NCI-H2171 (cell line): ENCODE data around the gene SH3RF3.

Source experiments
- DNase-seq: peaks from one replicate; lab custom pipeline; 2025; lab: John Stamatoyannopoulos, UW

SH3RF3 gene

DNA sequence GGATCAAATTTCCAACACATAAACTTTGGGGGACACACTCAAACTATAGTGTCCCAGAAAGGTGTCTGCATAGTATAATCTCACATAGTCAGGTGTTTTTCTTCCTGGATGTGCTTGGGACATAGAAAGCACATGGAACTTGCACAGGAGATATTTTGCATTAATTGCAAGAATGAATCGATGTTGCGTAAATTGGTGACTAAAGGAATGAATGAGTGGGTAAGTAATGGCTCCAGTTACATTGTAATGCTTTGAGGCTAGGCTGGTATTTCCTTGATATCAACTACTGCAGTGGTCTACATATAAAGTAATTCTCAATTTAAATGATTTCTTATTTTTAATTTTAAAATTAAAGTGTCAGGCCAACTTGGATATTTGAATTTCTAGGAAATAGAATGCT, 53.4 kb downstream of the SH3RF3 start:
- DNase-seq, result no peak

DNA sequence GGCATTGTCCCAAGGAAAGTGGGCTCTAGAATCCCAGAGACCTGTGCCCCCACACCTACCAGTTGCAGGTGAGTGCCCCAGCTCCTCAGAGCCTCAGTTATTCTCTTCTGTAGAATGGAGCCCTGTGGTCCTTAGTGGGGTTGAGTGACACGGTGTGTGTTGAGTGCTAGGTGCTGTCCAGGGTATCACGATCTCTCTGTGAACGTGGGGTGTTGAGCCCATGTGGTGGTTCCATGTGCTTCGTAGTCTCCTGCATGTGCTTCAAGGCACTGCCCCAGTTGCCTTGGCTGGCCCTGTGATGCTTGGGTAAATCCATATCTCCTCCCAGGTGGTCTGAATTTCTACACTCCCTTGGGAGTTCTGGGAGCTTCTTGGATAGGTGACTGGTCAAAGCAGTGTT, 54.9 kb downstream of the SH3RF3 start:
- no peak for DNase-seq

DNA sequence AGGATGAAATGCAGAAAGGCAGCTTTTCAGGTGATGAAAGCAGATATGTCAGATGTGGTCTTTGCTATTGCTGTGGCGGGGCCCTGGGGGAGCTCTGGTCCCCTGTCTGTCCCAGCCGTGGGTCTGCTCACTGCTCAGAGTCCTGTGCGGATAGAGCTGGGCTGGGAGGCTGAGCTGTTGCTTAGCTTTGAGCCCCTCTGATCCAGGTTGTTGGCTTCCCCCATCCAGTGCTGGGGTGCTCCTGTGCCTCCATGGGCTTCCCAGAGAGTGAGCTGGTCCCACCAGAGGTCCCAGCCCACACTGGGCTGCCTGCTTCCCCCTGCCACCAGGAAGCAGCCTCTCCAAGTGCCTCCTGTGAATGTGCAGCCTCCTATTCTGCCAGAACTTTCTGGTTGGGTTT, 55.4 kb downstream of the SH3RF3 start:
- no peak for DNase-seq

DNA sequence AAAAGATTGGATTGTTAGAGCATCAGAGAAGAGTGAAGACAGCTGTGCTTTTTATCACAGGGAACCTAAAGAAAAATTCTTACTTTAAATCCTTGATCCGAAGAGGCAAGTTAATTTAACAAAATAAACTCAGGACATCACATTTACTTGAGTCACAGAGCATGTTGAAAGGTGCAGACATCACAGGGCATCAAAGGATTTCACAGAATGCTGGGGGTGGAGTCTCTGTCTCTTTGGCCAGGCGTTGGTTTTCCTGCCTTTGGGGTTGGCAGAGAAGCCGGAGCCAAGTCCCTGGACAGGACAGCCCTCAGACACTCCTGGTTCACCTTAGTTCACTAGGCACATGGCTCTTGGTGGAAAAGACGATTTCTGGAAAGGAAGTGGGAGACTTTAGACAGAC, 56.3 kb downstream of the SH3RF3 start:
- no peak for DNase-seq

DNA sequence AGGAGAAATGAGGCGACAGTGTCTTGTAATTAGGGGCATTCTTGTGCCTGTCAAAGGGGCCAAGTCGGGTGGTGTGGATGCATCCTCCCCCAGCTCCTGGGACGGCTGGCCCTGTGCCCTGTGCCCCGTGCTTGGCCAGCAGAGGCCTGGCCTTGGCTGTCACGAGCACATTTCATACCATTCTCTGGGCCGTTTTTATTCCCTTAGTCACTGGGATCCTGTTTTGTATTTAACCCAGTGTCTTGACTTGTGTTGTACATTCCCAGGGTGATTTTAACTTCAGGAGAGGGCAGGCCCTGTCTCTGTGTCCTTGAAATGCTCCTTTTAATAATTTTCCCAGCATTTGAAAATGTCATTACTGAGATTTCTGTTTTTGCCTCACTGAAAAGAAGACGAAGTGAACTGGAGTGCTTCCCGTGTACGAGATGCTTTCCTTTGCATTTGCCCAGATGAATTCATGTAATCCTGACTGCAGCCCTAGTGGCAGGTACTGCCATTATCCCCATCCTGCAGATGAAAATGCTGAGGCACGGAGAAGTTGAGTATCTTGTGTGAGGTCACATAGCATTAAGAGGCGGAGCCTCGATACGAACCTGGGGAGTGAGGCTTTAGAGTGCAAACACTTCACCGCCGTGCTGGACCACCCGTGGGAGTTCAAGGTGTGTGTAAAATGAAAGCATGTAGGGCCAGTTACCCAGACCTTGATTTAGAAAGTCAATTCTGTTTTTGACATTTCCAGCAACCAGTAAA, 57.0 kb downstream of the SH3RF3 start:
- no peak for DNase-seq

DNA sequence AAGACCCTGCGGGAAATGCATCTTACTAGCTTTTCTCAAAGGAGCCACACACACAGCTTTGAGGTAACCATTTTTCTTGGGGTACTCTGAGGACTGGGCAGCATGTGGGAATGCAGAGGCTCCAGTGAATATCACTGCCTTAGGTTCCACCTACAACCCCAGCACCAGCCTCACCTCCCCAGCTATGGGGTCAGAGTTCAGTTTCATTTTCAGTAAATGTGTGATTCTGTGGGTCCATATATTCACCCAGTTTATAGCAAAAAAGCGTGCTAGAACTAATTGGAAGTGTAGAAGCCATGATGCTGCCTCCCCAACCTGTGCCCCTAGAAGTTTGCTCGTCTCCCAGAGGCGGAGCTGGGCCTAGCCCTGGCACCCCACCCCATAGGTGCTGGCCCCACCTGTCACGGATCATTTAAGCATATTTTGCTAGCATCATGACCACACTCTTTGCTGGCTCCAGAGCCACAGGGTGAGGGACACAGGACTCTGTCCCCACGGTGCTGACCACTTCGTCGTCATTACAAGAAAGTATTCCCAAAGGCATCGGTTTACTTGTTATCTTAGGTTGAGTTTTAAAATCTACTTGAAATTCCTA, 57.7 kb downstream of the SH3RF3 start:
- DNase-seq, result no peak

DNA sequence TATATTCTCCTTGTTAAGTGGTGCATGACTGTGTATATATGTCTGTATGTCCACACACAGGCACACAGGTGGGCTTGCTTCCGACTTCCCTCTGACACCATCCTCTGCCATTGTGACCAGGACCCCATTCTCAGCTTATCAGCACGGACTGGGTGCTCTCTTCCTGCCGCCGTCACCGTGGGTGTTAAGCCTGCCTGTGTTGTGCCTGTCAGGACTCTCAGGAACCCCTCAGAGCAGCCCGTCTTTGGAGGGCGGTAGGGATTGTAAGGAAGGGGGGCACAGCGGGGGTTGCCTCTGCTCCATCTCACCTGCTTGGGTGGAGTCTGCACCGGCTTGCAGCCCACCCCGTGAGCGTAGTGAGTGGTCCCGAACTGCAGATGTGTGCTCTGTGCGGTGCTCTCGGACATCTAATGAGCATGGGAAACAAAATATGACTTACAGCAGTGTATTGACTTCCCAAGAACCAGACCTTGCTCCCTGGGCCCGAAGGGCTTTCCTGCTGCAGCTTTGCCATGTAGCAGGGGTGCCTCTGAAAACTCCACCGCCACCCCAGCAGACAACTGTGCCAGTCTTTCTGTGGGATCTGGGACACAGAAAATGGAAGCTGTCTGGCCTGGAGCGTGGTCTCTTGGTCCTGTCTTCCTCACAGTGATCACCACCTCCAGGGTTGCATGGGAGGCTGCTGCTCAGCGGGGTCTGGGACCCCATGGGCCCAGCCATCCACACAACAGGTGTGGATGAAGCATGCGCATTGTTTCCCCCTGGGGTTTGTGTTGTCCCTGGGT, 58.9 kb downstream of the SH3RF3 start:
- no peak for DNase-seq

DNA sequence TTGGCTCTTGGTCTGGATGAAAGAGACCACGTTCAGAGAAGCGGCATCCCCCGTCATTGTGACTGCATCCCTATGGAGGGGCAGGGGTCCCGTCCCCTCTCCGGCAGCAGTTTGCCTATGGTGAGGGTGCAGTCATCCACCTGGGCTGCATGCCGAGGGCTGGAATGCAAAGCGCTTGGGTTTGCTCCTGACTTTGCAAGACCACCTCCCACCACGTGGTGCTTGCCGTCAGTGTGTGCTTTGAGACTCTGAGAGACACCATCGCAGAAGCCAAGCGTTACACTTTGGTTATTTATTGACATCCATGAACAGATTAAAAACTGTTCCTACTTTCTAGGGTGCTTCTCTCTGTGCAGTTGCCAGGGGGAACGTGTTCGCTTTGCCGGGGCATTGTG, 59.5 kb downstream of the SH3RF3 start:
- no peak for DNase-seq

DNA sequence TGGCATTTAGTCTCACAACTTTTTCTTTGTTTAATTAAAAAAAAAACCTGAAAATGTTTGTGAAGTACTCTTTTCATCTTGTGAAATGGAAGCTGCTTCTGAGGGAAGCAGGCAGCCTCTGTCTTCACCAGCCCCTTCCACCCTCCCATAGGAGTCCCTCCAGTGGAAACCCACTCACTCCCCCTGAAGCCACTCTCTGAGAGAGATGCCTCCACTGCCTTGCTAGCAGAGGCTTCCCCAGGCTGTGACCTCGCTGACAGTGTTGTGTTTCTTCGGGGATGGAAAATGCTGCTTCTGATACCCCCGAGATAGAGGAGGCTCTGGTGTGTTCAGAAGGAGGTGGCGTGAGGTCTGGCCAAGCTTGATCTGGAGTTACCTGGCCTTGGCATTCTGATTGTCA, 59.9 kb downstream of the SH3RF3 start:
- no peak for DNase-seq

DNA sequence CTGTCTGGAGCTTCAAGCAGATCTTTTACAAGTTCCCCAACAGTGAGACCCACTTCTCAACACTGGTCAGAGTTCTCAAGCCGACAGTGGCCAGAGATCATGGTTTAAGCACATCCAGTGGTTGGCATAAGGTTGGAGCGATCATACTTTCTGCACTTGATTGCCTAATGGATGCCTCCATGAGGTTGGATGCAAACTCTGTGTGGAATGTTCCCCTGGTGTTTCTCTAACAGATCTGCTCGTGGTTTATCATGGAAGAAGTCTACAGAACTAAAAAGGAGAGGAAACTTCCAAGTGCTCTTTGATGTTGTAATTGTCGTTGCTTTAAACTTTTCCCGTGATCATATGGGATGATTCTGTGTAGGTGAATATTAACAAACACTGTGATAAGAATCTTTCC, 60.7 kb downstream of the SH3RF3 start:
- no peak for DNase-seq

DNA sequence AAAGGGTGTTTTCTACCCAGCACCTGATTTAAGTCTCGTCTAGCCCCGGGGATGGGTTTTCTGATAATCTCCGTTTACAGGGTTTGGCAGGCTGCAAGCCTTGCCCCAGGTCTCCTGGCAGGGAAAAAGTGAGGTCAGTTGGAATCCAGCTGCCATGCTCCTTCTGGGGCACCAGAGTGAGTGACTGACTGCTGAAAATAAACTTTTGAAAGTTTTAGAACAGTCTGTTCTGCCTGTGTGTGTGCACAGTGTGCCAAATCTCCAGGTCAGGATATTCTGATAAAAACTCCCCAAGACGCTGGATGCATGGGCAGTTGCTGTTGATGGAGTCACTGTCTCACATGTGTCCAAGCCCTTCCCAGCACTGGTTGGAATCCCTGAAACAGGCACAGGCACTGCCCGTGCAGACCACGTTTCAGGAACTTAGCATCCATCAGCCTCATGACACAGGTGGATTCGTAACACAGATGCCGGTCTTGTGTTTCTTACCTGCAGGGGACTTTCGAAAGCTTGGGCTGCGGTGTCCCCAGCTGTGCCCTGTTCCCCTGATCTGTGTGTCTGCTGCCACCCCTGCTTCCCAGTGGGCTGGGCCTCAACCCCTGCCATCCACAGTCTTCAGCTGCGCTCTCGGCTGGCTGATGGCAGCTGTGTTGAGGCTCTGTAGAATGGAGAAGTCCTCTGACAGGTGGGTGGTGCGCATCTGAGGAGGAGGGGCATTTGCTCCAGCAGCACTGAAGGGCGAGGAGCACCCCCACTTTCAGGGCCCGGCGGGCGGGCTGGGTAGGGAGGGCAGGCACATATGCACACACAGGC, 65.0 kb downstream of the SH3RF3 start:
- DNase-seq, result peak; percentile 32

DNA sequence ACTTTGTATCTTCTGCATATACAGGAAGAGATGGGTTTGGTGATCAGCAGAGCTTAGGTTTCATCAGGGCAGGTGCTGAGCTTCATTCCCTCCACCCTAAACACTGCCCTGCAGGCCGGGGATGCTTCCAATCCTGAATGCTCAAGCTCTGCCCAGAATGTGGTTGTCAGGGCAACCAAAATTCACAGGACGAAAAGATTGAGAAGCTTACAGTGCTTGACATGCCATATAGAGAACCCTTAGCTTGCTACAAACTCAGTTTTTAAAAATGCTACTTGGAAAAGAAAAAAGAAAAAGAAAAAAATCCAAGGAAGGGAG, 65.6 kb downstream of the SH3RF3 start:
- DNase-seq, result no peak

DNA sequence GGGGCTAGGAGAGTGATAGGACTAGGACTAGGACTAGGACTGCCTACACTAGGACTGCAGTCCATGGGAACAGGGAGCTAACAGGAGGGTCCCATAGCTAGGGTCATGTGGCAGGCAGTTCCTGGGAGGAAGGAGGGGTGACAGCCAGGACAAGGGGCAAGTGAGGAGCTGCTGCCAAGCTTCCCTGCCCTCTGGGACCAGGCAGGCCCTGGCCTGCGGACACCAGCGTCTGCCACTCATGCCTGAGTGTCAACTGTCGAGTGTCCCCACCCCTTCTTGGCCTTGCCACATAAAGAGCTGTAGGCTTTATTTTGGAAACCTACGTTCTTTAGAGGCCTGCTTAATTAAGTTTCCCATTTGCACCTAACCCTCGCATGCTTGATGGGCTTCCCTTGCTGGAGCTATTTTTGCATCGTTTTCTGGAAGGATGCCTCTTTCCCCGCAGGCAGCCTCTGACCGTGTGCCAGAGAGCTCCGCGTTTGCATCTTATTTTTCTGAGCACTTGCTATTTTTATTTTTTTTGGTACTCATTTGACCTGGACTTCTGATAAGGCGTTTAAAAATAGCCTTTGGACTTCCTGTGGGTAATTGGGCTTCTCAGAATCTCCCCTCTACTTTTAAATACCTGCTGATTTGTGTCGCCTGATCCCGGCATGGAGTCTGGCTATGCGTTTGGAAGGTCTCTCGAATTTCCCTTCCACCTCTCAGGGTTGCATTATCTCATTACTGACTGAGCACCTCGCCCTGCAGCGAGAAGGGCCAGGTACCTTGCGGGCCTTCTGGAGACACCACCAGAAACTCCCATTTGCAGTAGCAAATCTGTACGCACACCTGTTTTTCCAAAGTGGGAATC, 66.4 kb downstream of the SH3RF3 start:
- DNase-seq, result peak; percentile 16

DNA sequence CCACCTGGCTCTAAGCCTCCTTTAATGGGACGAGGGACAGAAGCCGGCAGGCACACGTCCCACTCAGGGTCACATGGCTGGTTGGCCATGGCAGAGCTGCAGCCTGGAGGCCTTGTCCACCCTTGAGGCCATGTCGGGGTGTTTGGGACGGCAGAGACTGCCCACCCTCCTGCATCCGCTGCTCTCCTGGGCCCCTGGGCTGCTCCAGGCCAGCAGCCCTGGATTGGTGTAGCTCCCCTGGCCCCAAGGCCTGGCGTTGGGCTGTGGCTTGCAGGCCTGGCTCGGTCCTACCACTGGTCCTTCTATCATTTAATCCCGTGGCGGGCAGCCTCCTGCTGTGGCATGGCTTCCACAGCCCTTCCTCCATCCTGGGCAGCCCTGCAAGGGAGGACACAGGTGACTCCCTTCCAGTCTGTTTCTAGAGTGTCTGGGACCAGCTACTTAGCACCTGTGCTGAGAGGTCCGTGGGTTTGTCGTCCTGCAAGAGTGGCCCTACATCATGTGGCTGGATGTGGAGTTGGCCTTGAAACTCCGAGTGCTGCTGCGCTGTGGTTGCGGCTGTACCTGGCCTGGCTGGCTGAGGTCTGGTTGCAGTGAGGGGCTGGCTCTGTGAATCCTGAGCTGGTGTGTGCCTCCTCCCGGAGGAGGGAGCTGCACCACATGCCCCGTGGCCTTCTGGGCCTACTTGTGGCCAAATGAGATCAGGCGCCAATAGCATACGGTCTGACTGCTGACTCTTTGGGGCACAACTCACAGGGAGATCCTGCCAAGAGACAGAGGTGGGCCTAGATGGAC, 67.3 kb downstream of the SH3RF3 start:
- DNase-seq, result no peak

DNA sequence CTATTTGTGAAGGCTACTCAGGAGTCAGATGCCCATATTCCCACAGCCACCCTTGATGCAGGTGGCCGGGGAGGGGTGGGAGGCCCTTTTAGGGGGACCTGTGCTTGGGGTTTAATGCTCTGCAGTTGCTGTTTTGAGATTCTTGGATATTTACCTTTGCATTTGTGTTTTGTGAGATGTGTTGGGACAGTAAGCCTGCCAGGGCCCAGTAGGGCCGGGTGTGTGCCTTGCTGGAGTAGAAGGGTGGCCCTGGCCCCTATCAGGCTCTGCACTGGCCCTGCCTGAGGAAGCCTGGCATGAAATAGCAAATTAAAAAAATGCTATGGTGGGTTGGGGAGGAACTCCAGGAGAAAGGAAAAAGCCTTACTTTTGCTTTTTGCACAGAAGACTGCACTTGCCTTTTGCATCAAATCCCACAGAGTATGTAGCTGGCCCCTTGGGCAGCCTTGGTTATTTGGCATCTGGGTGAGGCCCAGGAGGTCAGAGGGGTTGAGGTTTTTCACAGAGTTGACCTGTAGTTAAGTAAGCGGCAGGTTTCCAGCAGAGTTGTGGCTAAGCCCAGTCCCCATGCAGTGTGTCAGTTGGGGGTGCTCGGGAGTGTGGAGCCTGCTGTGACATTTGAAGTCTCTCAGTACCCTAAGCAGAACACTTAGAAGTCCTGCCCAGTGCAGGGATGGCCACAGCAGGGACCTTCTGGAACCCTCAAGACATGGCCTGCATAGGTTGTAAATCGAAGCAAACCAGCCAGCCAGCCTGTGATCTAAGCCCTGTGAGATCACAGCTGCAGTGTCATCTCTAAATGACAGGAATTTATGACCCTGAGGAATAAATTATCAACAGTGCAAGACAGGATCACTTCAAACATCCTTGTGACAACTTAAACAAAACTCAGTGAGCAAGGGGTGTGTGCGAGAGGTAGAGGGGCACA, 68.8 kb downstream of the SH3RF3 start:
- no peak for DNase-seq

DNA sequence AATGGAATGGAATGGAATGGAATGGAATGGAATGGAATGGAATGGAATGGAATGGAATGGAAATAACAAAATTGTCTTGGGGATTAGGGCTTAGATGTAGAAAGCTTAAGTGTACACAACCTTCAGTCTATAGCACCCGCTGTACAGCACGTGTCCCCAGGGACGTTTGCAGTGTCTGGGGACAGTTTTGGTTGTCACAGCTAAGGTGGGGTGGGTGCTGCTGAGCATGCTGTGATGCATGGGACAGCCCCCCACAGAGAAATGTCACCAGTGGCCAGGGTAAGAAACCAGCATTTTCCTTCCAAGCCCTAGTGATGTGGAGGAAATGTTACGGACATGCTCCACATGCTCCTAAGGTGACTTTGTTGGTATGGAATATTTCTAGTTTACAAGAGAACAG, 70.8 kb downstream of the SH3RF3 start:
- DNase-seq, result no peak

DNA sequence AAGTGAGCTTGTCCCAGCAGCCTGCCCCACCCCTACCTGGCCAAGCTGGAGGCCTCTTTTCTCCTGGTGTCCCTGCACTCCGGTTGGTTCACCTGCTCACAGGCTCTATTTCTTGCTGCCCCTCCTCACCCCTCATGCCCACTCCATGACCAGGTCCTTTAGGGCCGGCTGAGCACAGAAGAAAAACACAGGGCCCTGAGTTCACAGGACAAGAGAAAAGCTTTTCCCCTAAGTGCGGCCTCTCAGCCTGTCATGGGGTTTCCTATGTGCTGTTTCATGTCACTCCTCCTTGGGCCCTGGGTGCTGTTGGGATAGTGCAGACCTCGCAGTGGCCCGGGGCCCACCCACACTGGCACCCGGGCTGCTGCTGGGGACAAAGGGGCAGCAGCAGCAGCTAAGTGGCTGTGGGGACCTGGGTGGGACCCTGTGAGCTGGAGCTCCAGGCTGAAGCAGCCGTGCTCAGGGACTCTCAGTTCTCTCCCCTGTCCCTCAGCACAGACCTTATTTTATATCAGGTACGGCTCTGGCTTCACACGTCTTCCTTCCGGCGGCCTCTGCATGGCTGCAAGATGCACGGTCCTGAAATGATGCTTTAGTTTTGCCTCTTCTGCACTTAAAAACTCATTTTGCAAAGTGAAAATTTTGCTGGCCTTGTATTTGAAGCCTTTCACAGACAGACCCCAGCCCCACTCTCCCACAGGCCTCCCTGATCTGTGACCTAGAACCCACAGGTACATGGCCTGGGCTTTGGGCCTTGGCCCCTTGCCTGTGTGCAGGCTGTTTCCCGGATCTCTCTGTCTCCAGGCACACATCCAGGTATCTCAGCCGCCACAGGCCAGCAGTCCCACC, 71.8 kb downstream of the SH3RF3 start:
- DNase-seq, result no peak

DNA sequence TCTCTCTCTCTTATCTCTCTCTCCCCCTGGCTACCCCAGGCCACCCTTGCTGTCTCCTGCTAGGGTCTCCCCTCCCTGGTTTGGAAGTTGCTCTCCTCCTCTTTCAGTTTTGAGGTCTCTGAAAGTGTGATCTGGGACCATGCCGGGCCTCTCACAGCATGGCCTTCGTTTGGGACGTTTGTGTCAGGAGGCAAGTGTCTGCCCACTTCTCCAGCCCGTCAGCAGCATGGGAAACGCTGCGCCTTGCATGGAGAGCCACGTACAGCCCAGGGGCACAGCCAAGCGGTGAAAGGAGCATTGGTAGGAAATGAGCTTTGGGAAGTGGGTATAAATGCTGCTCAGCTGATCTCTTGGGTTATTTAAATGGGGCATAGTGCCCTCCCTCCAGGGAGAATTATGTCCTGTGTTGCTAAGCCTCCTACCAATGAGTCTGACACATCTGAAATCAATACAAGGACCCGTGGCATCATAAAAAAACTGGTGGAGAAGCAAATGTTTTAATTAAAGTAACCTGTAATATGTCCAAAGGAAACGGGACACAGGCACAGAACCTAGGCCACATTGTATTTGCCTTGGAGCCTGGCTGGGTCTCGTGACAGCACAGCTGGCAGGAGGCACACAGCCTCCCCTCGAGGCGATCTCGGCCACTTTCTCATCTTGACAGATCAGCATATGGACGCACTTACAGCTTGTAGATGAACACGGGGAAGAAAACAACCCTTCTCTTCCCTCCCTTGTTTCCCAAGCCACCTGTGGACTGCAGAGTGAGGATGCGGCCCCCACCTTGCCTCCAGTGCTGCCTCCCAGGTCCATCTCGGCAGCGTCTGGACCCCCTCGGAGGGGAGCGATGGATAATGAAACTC, 72.7 kb downstream of the SH3RF3 start:
- peak; percentile 32 for DNase-seq
